HG02678 (cell line): ENCODE data around the gene UROC1.

ENCODE experiments used
- ATAC-seq: cut with Tn5 transposase; IDR thresholded peaks from one replicate; pipeline ENCODE4 v1.9.1; 2021; ENCODE audit warnings: mild to moderate bottlenecking, moderate library complexity; ENCODE audit not compliant: unreplicated experiment

The UROC1 gene

DNA sequence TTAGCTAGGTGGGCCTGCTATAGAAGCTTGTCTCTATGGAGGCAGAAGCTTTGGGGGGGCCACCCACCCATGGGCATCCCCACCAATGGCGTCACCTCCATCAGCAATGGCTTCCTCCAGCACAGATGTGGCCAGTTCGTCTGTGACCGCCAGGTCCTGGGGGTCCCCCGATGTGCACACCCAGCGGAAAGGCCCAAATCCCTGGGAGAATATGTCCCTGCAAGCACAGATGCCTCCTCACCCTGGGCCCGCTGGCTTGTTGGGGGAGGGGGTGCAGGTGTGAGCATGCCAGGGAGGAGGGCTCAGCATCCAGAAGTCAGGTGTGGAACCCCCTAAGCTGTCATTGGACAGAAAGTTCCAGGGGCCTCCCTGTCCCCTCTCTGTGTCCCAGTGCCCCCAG lies 19.6 kb downstream of the UROC1 start:
- no peak for ATAC-seq

DNA sequence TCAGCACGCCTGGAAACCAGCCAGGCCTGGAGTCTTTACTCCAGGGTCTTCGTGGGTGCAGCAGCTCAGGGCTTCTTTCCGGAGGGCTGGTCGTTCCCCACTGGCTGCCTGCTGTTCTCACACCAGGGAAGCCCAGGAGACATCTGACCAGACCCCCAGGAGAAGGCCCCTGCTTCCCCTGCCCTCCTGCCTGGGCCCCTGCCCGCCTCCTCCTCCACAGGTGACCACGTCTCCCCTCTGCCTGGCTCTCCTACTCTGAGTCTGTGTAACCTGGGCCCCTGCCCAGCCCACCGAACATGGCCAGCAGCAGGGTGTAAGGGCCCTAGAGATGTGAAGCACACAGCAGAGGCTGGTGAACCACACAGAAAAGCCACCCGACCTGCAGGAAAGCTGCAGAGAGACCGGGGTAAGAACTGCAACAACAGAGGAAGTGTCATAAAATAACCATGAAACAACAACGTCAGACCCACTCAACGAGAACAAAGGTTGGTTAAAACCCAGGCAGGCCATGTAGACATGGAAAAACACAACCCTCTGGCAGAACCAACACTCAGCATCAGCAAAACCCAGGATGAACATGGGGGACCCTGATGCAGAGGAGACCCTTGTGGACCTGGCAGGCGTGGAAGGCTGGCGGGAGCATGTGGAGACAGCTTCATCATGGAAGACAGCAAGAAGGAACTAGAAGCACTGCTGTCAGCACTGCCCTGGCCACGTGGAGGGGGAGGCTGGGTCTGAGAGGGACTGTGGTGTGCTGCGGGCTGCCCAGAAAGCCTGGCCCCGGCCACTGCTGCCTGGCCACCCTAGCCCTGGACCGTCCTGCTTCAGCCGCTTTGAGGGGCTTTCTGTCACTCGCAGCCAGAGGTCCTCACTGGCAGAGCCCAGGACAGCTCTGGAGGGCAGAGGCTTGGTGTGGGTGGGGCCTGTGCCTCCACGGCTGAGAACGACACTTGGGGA lies 20.4 kb downstream of the UROC1 start:
- ATAC-seq = no peak

DNA sequence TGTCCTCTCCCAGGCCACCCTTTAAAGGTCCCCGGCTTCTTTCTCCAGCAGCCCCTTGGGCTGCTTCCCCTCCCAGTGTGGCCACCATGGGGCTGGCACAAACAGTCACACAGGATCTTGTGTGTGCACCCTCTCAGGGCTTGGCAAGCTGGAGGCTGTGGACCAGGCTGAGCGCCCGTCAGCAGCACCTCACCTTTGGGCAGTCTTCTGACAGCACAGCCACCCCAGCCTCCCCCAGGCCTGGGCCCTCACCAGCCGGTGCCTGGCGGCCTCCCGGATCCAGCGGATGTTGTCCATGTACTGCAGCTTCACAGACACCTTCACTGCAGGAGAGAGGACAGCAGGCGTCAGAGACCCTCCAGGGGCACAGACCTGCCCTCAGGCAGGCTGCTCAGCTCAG lies 21.8 kb downstream of the UROC1 start:
- ATAC-seq = no peak

DNA sequence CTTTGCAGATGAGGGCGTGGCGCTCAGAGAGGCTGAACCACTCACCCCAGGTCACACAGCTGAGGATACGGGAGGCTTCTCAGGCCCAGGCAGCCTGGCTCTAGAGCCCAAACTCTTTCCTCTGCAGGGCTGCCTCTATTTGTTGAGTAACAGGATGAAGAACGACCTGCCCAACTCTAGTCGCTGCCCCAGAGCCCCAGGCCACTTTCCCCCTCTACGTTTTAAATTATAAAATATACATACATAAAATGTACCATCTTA lies 22.7 kb downstream of the UROC1 start:
- ATAC-seq = no peak

DNA sequence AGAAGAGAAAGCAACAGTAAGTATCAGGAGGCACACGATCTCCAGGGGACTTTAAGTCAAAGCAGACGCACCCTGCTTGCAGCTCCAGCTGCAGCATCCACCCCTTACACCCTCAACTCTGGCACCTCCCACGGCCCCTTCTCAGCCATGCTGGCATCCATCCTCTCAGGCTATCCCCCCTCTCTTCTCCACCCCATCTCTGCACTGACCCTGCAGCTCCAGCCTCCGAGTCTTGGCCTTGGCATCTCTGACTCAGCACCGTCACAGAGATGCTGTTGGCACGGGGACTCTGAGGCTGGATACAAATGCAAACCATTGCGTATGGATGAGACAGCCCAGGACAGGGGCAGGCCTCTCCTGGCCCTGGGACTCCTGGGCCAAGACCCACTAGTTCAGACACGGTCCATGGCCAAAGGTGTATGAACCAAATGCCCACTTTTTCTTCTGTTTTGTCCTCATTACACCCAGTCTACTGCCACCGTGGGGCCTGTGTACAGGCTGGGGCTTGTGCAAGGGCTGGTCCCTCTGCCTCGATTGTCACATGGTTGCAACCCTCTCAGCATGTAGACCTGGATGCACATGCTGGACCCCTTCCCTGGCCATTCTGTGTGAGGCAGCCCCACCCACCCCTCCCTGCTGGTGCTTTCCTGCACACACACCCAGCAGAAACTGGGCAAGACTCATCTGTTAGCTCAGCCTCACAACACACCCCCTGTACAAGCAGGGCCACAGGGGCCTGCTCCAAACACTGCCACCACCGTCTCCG lies 23.2 kb downstream of the UROC1 start:
- ATAC-seq = no peak

DNA sequence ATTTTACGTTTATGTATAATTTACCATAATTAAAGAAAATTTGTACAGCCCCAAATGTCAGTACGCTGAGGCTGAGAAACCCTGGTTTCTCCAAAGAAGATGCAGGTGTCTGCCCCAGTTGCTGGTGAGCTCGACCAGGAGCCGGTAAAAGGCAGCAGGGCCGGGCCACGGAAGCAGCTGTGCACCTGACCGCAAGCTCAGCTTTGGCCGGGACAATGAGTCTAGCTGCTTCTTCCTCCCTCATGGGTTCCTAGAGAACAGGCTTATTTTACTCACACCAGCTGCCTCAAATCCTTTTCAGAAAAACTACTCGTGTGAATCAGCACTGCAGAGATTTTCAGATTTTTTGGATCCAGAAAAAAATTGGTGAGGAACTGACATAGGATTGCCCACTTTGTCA lies 23.8 kb downstream of the UROC1 start:
- ATAC-seq = no peak

DNA sequence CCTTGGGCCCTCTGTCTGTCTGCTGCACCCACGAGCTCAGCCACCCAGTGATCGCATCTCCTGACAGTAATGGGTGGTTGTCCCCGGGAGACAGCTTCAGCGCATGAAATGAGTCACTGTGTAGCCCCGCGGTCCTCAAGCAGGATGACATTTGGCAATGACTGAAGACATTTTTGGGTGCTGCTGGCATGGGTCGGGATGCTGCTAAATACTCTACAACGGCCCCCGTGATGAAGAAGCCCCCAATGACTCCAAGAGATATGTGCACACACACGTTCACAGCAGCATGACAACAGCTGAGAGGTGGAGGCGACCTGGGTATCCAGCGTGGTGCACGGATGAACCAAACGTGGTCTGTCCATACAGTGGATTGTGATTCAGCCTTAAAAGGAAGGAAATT lies 24.5 kb downstream of the UROC1 start:
- ATAC-seq = no peak

DNA sequence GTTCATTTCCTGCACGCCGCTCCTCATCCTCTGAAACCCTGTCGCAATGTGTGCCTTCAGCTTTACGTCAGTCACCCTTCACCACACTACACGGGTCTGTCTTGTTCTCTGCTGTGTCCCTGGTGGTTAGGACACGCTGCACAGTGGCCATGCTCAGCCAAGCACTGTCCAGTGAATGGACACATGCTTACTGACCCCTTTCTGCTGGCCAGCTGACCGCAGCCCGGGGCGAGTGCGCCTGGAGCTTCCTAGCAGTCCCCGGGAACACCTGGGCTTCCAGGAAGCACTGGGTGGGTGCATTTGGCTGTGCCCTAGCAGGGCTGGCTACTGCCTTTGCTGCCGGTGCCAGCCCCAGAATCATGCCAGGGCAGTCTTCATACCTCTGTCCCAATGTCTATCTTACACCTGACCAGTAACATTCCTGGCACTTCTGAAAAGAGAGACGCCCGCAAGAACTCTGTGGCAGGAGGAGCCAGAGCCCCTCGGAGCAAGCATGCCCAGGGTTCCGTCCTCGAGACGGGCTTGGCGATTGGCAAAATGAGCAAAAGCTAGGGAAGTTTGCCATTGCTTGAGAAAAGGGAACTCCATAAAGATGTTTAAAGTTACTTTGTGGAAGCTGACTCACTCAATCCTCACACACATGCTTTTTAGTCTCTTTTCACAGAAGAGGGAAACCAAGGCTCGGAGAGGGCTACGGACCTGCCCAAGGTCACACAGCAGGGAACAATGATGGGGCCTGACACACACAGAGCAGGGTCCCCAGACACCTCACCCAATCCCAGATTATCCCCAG lies 26.2 kb downstream of the UROC1 start:
- ATAC-seq = no peak

DNA sequence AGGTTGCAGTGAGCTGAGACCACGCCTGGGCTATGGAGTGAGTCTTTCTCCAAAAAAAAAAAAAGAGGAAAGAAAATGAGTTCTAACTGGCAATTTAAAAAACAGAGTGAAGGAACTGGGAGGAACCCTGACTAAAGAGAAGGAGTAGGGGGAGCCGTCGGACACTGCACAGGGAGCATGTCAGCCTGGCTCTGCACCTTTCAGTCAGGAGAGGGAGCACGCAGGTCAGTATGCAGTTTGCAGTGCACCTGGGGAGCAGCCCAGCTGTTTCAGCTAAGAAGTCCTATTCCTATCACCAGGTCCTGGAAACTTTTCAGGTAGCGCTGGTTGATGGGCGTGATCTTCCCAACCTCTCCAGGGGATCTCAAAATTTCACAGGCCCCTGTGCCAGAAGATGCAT lies 27.0 kb downstream of the UROC1 start:
- no peak for ATAC-seq

DNA sequence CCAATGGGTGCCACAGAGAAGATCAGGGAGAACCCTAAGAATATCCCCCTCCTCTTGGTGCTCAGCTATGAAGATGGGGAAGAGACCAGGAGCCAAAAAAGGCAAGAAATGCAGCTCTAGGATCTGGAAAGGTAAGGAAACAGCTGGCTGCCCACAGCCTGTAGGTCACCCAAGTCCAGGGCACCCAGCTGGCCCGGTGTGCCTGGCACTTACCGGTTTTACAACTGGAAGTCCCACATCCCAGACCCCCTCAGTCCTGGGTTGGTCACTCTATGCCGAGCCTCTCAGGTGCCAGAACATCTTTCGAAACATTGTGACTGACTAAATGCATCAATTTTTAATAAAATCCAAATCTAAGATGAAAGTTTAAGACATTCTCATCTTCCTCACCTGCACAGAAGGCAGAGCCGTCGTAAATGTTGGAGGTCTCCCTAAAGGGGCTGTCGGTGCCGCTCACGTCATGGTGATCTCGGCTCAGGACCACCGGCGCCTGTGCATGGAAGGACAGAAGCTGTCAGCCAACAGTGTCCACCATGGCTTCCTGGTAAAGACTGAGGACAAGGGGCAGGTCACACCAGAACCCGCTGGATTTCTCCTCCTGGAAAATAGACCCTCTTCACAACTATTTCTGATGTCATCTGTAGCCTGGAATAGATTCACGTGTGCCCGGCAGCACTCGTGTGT lies 28.5 kb downstream of the UROC1 start:
- no peak for ATAC-seq

DNA sequence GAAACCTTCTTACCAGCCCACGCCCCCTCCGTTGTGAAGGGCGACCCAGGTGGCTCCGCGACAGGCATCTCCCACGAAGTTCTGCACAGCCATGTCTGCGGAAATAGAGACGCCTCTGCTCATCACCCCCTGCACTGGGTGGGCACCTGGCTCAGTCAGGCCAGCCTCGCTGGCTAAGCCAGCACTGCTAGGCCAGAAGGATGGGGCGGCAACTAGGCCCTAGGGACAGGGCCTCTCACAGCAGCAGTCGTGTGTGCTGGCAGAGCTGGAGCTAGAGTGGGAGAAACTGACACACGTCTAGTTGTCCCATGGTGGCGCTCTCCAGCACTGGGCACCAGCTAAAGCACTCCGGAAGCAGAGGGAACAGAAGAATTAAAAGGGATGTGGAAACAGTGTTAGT lies 29.4 kb downstream of the UROC1 start:
- no peak for ATAC-seq

DNA sequence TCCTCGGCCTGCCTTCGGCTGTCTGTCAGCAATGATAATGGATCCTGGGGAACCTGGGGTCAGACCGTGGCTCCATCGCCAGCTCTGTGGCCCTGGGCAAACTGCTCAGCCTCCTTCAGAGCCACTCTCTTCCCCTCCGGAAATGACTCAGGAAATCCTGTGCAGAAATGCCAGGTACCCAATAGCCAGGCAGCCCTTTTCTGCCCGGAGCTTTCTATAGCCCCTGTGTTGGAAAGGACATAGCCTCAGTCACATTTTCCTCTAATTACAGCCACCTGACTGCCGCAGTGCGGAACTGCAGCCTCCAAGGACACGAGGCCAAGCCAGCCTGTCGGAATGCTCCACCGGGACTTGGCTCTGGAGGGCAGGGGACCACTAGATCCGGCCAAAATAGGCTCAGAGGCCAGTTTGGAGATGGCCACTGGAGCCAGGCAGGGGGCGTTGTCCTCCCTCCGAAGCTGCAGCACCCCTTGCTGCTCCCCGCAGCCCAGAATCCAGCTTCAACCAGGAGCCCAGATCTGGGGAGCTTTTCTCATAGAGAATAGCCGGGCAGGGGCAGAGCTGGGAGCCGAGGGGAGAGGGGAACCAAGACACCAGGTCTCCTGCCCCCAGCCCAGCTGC lies 30.3 kb downstream of the UROC1 start:
- ATAC-seq = no peak

DNA sequence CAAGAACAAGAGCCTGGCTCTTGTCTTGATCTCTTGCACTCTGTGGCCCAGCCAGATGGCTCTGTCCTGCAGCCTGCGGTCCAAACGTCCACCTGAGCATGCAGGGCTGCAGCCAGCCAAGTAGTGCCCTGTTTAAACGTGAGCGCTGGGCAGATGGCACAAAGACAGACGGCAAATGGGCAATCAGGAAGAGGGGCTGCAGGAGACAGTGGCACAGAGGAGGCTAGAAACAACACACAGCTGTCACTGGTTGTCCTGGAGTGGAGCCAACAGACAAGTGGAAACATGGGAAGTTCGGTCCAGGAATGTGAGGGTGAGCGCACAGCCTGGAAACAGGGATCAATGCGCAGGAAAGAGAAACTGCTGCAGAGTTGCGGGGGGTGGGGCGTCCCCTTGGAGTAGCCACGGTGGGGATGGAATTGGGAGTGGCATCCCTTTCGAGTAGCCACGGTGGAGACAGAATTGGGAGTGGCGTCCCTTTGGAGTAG lies 31.2 kb downstream of the UROC1 start:
- ATAC-seq = no peak

DNA sequence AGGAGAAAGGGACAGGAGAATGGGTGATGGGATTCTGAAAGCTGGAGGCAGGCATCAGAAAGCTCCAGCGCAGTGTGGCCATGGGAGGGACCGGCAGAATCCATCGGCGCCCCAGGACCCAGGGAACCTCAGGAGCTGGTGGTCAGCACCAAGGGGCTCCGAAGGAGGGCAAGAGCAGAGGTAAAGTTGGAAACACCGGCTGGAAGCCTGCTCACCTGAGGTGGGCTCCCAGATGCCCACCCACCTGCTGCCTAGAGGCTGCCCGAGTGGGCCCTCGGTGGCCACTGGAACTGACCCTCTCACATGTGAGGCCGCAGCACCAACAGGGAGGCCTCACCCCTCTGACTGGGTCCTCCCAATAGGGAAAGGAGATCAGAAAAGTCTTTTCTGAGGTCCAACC lies 31.6 kb downstream of the UROC1 start:
- no peak for ATAC-seq

DNA sequence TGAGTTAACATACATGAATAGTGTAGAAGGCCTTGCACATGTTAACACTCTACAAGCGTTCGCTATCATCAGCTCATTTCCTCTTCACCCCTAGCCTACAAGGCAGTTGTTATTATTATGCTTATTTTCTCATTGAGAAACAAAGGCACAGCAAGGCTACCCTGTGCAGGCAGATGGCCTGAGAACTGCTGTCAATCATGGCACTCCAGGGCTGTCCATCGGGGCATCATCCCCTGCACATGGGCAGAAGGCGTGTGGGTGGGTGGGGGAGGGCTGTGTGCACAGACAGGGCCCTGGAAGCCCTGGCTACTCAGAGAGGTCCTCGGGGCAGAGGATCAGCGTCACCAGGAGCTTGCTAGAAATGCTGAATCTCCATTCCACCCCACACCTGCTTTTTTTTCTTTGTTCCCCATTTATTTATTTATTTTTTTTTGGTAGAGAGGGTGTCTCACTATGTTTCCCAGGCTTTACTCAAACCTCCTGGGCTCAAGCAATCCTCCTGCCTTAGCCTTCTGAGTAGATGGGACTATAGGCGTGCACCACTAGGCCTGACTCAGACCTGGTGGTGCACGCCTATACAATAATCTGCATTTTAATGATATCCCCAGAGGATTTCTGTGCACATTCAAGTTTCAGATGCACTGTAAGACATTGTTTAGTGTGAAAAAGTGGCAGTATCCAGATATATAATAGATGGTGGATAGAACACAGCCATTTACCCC lies 32.2 kb downstream of the UROC1 start:
- no peak for ATAC-seq

DNA sequence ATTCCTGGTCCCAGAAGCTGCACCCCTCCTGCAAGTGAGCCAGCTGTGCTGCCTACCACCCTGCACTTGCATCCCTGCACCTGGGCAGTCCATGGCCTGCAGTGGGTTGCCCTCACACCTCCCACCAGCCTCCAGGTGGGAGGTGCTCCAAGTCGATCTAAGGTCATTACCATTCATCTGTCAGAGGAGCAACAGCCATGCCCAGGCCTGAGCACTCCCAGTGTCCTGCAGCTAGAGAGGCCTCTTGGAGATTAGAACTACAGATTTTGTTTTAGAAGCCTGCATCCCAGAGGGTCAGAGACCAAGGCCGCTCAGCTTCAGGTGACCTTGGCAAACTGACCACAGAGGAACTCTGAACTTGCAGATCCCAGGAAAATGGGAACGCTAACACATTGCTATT lies 32.9 kb downstream of the UROC1 start:
- ATAC-seq = no peak

DNA sequence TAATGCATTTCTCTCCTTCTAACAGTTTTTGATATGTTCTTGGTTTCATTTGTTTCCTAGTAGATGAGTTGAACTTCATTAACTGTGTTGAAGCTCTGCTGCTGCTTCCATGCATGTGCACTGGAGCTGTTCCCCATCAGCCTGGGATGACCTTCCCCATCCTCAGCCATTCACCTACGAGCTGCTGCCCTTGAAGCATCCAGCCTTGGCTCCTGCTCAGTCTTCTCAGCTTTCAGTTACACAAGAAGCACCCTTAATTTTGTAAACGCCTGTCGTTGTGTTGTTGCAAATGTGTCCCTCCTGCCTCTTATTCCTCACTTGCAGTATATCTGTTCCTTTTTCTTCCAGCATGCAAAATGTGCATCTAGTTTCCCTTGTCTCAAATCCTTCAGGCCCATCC lies 33.4 kb downstream of the UROC1 start:
- ATAC-seq = no peak

DNA sequence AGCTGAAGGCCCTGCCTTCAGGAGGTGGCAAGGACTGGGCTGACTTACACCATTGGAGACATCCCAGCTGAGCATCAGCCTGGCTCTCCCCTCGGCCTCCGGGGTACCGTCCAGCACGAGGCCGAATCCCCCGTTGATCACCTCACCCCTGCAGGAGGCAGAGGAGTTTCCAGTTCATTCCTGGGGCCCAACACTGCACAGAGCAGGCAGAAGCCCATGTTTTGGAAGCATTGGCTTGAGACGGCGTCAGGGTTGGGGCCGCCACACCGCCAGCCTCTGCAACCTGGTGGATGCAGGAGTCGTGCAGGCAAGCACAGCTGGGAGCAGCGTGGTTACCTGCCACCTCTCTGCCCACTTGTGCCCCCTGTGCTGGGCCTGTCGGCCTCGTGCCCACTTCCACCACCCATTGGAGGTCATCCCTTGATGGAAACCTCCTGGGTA lies 34.2 kb downstream of the UROC1 start:
- no peak for ATAC-seq

DNA sequence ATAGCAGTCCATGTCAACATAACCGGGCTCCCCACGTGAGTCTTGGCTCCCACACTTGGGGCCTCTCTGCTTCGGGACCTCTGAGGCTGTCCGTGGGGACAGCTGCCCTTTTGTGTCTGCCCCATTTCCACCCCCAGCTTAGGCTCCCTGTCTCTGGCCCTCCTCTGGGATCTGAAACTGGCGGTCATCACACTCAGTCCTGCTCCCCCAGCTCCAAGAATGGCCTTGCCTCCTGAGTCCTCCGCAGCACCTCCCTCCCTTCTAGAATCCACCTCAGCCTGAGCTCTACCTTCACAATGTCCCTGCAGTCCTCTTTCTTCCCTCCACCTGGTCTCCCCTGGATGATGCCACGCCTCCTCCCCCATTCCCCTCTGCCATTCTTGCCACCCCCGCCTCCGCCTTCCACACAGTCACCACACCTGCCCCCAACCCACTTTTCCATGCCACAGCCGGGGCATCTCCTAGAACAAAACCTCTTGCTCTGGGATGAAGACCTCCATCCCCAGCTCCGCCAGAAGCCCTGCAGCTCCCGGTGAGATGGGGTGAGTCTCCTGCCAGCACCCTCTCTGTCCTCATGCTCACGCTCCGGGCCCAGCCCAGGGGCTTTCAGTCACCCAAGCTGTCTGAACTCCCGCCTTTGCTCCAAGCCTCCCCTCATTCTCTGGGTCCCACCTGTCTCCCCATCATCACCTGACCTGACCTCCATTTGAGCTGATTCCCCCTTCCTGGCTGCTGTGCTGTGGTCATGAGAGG lies 34.9 kb downstream of the UROC1 start:
- ATAC-seq = no peak
